ENCODE results near the gene TDRD9.
"Not testable (repeated sequence)": the region's sequence is repeated elsewhere in the genome, so short reads cannot be mapped to it uniquely, and the experiment has no call there.

TDRD9 gene

DNA sequence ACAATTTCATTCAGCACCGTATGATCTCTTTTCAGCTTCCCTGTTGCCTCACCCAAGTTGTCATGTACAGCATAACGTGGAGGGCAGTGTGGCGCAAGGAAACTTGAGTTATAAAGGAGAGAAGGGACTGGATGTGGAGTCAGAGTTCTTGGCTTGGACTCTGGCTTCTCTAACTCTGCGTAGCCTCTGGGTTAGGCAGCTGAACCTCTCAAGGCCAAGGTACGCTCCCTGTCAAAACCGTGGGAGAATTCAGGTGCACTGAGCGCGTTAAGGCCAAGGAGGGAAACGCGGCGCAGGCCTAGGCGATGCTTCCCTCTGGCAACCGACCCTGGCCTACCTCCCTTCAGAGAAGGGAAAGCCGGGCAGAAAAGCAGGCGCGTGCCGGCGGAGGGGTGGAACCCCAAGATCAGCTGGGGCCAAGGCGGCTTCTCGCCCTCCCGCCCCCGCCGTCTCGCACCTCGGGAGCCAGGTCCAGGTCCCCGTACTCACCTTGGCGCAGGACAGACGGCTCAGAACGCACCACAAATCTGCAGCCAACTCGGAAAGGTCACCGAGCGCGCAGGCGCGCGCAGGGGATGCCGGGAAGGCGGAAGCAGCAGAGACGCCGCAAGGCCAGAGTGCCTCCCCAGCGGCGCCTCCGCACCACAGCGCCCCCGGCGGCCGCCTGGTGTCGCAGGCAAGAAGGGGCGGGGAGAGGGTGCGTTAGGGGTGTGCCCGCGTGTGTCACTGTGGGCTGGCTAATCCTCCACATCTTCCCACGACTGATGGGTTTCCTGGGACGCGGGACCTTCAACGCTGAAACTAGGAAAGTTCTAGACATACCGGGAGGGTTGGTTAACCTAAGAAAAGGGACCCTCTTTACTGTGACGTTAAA is 7.0 kb upstream of the TDRD9 start:
- DNase-seq (ENCODE audit: low read depth in 2 of 2), result peak; percentile 86 to 90

DNA sequence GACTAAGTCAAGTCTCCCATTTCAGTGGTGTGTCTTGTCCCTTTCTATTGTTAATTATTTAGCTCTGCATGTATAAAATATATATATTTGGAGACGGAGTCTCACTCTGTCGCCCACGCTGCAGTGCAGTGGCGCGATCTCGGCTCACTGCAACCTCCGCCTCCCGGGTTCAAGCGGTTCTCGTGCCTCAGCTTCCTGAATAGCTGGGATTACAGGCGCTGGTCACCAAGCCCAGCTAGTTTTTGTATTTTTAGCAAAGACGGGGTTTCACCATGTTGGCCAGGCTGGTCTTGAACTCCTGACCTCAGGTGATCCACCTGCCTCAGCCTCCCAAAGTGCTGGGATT is 6.4 kb upstream of the TDRD9 start:
- not testable (repeated sequence) for DNase-seq (ENCODE audit: low read depth in 2 of 2)

DNA sequence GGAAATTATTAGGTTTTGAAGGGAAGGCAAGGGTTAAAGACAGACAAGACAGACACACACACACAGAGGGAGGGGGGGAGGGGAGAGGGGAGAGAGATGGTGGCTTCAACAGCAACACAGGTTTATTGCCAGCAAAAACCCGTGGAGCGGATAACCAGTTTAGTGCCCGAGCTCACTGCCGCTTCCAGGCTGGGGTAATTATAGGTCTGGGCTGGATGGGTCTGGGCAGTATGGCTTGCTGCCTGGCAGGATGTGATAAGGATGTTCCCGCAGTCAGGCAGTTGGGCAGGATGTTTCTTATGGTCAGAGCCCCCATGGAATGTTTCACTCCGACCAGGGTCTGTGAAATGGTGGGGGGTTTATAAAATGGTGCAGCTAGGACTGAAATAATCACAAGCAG is 4.4 kb upstream of the TDRD9 start:
- DNase-seq (ENCODE audit: low read depth in 2 of 2), result no peak

DNA sequence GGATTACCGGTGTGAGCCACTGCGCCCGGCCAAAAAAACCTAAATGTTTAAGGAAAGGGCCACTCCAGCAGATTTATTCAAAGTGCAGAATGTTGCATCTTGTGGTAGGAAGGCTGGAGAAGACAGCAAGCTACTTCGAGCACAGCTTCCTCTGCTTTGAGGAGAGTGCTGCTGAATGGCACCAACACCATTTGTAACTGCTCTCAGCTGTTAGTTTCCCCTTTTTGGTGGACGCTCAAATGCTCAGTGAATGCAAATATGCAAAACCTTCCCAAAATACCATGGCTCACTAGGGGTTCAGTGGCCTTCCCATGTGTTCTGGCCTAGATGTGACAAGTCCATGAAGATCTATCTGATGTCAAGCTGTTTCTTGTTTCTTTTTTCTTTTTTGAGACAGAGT is 2.9 kb upstream of the TDRD9 start:
- no peak for DNase-seq (ENCODE audit: low read depth in 2 of 2)

DNA sequence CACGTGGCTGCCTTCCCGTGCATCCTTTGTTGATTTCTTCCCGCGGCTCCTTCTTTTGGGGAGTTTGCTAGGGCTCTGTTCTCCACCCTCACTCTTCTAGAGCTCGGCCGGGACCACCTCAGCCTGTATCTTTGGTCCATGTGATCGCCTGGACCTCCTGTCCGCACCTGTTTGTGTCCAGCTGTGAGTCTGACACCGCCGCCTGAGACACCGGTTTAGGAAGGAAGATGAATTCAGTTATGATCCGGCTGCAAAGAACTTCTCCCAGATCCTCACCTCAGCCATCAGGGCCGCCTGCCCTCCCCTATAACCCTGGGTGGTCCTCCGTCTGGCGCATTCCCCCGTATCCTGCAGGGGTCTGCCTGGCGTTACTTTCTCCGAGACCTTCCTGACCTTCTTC is 690 bp upstream of the TDRD9 start:
- DNase-seq (ENCODE audit: low read depth in 2 of 2), result no peak

DNA sequence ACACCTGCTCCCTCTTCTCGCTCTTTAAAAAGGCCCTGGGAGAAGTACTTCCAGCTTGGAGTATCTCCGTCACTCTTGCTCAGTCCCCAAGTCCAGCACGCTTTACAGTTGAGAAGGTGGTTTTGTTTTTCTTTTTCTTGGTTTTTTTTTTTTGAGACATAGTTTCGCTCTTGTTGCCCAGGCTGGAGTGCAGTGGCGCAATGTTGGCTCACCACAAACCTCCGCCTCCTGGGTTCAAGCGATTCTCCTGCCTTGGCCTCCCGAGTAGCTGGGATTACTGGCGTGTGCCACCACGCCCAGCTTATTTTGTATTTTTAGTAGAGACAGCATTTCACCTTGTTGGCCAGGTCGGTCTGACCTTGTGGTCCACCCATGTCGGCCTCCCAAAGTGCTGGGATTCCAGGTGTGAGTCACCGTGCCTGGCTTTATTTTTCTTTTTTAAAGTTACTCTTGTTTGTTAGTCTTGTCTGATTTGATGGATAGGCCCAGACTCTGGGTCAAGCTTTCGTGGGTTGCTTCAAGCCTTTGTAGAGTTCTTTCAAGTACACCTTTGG is 1.9 kb downstream of the TDRD9 start:
- DNase-seq (ENCODE audit: low read depth in 2 of 2), result no peak

DNA sequence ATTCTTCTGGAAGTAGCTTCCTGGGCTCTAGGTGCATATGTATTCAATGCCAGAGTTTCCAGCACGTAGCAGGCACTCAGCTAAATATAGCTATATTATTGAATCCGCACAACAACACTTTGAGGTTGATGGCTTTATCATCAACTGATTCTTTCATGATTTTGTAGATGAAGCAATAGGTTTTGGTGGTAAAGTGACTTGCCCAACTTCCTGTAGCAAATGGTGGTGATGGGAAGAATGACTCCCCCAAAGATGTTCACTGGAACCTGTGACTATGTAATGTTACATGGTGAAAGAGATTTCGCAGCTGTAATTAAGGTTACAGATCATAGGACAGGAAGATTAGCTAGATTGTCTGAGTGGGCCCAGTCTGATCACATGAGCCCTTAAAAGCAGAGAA is 3.2 kb downstream of the TDRD9 start:
- no peak for DNase-seq (ENCODE audit: low read depth in 2 of 2)

DNA sequence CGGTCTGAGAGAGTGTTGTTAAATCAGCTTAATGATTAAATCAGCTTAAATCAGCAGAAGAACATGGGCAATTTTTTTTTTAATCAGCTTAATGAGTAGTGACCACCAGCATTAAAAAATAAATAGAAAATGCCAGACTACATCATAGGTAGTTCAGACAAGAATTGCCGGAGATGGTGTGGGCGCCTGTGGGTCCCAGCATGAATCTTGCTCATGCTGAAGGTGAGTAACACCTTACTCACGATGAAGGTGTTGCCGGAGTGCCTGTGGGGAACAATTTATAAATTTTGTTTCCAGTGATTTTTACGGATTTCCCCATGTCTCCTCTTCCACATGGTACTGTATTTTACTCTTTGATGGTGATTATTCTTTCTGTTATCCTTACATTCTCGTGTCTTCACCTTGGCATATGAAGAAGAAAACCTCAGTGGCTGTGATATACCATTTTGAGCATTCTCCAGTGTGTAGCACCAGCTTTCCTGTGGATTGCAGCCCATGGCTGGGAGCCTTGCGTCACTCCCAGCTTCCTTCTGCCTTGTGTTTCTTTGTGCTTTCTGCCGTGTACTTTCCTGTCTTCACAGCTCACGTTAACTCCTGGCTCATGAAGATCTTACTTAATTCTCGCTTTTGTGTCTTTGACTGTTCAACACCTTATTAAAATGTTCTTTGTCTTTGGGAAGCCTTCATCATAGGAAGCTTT is 4.7 kb downstream of the TDRD9 start:
- DNase-seq (ENCODE audit: low read depth in 2 of 2), result no peak

DNA sequence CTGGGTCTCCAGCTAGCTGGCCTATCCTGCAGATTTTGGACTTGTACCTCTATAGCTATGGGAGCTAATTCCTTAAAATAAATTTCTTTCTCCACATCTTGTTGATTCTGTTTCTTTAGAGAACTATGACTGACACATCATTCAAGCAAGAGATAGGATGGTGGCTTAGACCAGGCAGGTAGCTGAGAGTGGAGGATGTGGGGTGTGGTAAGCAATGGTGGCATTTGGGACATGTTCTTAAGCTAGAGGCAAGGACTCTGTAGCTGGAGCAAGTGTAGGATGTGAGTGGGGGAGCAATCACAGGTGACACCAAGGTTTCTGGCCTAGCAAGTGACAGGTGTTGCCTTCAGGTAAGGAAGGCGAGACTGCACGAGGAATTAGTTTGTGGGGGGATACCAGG is 6.8 kb downstream of the TDRD9 start:
- DNase-seq (ENCODE audit: low read depth in 2 of 2), result no peak

DNA sequence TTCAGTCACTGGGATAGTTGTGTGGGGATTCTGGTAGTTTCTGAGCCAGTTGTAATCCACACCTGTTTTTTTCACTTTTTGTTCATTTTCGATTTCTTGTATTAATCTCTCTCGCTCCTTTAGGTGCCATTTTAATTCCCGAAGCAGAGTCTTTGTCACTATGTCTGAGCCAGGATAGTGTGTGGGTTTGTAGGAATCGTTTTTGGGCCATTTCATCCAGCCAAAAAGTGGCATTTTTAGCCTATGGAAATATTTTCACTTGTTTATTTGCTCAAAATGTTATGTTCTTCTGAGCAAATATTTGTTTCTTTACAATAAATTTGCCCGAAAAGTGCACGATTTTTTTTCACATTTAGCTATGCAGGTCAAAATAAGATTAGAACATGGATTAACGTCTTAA is 13.2 kb downstream of the TDRD9 start:
- DNase-seq (ENCODE audit: low read depth in 2 of 2), result no peak

DNA sequence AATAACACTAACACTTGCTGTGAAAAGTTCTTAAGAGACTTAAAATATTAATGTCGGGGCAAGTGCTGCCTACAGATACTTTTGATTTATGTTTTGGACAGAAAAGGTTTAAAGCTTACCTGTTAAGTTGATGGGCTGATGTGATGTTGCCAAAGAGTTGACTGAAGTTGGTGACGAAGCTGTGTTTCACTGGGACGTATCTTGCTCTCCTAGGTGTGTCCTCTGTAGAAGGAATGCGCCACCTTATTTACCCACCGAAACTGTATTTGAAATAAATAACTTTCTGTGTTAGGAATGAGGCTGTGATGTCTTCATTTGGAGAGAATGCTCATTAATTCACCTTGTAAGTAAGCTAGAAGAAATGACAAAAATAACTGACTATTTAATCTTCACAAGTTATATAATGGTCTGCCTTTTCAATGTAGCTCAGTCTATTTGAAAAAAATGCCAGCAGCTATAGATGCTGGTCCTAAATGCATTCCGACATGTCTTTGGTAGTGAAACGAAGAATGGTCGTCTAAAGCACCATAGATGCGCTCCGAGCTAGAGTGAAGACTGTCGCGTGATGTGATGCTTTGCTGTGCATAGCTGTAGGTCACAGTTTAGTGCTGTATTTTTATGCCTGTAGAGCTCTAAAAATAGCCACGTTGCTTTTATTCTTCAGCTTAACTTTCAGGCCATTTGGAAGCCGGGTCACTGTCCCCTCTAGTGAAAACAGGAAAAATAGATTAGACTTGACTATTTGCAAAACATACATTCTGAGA is 13.9 kb downstream of the TDRD9 start, which contains the start of gene RD3L:
Gene RD3L, minus strand, starts transcription at position 557 of the 764 bp plus-strand sequence. CDS start 834 bp downstream, outside the sequence.
- DNase-seq (ENCODE audit: low read depth in 2 of 2), result no peak

DNA sequence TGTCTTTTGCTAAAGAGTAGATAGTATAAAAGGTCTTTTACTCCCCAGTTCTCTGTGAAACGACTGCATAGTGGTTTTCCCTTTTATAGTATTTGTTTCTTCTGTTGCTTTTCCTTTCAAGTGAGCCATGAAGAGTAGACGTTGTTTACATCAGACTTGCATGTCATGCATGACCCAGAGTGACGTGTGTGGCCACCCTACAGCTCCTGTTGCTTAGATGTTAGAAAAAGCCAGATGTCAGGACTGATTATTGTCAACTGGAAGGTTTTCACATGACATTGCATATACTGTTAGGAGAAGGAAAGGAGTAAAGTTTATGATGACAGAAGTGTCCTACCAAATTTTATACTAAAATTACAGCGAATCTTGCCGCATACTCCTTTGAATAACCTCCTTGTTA is 15.4 kb downstream of the TDRD9 start:
- DNase-seq (ENCODE audit: low read depth in 2 of 2), result no peak

DNA sequence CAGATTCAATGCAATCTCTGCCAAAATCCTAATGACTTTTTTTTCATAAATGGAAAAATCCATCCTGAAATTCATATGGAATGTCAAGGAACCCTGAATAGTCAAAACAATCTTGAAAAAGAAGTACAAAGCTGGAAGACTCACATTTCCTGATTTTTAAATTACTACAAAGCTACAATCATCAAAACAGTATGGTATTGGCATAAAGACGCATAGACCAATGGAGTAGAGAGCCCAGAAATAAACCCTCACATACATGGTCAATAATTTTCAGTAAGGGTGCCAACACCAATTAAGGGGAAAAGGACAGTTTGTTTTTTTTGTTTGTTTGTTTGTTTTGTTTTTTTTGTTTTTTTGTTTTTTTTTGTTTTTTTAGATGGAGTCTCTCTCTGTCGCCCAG is 18.7 kb downstream of the TDRD9 start:
- no peak for DNase-seq (ENCODE audit: low read depth in 2 of 2)

DNA sequence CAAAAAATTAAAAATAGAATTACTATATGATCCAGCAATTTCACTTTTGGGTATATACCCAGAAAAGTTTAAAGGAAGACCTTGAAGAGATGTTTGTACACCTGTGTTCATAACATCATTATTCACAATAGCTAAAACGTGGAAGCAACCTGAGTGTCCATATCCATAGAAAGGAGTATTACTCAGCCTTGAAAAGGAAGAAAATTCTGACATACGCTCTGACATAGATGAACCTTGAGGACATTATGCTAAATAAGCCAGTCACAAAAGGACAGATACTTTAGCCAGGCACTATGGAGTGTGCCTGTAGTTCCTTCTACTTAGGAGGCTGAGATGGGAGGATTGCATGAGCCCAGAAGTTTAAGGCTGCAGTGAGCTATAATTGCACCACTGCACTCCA is 20.2 kb downstream of the TDRD9 start:
- DNase-seq (ENCODE audit: low read depth in 2 of 2), result no peak

DNA sequence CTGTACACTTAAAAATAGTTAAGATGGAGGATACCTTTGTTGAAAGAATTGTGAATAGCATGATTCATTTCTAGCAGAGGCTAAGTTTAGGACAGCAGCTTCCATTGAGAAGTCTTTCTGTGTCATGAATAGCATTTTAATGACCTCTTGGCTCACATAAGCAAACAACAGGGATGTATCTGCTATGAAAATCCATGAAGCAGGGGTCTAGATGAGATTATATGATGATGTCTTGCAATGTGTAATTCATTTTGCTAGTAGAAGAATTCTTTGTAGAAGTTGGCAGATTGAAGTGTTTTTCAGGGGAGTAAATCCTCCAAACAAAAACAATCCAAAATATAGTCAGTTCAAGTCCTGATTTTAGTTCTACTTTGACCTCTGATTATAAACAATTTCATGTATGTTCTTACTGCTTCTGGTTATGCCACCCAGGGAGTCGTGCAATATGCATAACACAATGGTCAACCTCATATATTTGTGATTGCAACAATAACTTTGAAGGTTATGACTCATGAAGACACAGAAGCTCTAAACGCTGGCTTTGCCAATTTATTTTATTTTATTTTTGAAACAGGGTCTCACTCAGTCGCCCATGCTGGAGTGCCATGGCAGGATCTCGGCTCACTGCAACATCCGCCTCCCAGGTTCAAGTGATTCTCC is 21.0 kb downstream of the TDRD9 start:
- no peak for DNase-seq (ENCODE audit: low read depth in 2 of 2)

DNA sequence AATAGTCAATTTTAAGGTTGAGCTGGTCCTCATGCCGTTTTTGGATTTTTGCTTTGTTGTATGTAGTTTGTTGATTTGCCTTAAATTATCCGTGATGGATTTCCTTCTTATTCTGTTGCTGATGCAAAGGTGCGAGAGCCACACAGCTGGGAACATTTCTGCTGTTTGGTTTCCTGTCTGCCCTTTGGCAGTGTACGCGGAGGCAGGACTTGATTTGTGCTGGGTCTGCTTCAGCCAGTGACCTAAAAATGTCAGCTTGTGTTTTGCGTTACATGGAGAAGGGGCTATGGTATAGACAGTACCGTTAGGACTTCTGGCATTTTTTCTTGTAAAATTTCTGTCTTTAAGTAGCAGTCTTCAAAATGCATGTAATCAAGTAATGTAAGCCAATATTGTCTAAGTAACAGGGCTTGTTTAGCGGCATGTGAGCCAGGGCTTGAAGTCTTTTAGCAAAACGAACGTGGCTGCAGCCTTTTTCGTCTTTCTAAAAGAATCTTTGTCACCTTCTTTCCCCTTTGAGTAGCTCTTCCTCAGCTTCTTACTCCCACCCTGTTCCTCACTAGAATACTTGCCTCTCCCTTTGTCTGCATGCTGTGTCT is 32.3 kb downstream of the TDRD9 start:
- no peak for DNase-seq (ENCODE audit: low read depth in 2 of 2)

DNA sequence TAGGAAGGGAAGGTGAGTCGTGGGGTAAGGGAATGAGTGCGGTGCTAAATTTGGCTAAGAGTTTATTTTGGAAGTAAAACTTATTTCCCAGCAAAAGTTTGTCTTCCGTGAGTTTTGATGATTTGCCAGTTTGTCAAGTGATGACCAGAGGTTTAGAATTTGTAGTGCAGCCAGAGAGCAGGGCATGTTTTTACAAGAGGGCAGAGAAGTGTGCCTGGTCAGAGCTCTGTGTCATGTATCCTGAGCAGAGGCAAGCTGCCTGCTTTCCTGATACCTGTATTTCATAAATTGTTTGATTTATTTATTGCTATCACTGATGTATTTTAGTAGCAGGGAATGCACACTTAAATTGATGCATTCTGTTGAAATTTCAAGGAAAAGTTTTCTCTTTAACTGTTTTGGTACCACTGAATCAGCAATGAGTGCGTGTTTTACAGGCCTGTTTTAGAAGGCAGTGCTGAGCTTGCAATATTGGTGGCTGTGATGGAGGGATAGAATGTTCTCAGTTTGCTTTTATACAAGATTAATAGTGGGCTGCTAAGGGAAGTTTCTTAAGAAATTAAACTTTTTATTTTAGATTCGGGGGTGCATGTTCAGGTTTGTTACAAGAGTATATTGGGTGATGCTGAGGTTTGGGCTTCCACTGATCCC is 33.8 kb downstream of the TDRD9 start:
- DNase-seq (ENCODE audit: low read depth in 2 of 2), result no peak

DNA sequence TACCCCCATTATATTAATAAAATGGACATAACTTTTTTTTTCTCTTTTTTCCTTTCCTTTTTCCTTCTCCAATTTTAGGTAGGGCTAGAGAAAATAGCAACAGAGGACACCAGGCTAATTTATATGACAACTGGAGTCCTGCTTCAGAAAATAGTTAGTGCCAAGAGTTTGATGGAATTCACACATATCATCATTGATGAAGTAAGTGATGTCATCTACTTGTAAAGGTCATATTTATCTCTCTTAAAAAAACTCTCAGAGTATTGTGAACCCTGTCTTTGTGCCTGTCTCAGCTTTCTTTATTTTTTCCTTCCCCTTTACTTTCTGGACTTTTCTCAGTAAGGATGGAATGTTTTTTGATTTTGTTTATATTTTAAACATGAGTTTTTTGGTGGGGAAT is 38.4 kb downstream of the TDRD9 start:
- no peak for DNase-seq (ENCODE audit: low read depth in 2 of 2)

DNA sequence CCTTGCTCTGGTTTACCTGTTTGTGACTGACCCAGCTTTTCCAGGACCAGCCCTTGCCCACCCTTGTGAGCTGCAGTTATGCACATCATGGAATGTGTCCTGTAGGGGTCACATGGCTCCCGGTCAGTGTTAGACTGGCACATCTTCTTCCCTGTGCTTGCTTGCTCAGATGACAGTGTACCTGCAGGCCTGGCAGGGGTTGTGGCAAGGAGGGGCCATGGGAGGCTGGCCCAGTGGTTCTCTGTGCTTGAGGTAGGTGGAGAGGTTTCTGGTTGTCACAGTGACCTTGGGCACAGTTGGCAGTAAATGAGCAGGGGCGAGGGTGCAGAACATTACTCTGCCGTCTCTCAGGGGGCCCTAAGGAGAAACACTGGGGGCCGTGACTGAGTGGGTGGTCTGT is 41.7 kb downstream of the TDRD9 start:
- DNase-seq (ENCODE audit: low read depth in 2 of 2), result no peak

DNA sequence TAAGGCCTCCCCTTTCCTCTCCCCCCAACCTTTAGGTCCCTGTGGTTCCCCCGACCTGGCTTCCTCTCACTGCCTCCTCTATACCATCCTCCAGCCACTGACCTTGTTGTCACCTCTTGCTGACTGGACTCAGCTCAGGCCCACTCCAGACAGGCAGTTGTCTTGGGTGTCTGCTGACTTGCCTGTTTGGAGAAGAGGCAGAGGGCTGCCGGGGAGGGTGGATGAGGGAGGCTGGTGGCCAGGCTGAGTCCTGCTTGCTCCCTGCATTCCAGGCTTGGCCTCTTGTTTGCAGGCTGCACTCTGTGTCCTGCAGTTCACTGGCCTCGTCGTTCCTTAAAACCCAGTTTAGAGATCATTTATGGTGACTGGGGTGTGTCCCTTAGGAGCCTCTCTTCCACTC is 45.1 kb downstream of the TDRD9 start:
- DNase-seq (ENCODE audit: low read depth in 2 of 2), result no peak

DNA sequence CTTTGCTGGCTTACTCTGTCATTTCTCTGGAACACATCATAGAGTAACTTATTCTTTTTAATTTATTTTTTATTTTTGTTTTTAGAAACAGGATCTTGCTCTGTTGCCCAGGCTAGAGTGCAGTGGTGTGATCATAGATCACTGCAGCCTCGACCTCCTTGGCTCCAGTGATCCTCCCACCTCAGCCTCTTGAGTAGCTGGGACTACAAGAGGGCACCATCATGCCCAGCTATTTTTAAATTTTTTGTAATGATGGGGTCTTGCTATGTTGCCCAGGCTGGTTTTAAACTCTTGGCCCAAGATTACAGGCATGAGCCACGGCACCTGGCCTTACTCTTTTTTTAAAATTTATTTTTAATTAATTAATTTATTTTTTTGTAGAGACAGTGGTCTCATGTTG is 46.3 kb downstream of the TDRD9 start:
- DNase-seq (ENCODE audit: low read depth in 2 of 2), result no peak

Data from stimulated activated CD4-positive, alpha-beta T cell treated with anti-CD3 and anti-CD28 coated beads, Interleukin-1b, Interleukin-23, amount 100 ng/mL, for 1 hour (primary cell).